Upper lobe of left lung (tissue), 4 donors: ENCODE data around the gene NSD2.

Experiments used
- EP300 ChIP-seq, 4 donors: sonication (generic); formaldehyde crosslinking; IDR thresholded peaks; one replicate each; pipeline ENCODE4 v1.5.1; 2017; ENCODE audit warnings: antibody characterized with exemption in 4 of 4, control low read depth in 2 of 4
- TF ChIP-seq, protein P1 (sequence below), 6 experiments: fragments of 450-650 bp in 4 of 6; fragments of 200-600 bp in 2 of 6; sonication (generic) in 2 of 6; IDR thresholded peaks; one replicate each; pipeline ENCODE4 v1.5.1; 2016 to 2019; ENCODE audit warnings: antibody characterized with exemption in 6 of 6

DNA sequence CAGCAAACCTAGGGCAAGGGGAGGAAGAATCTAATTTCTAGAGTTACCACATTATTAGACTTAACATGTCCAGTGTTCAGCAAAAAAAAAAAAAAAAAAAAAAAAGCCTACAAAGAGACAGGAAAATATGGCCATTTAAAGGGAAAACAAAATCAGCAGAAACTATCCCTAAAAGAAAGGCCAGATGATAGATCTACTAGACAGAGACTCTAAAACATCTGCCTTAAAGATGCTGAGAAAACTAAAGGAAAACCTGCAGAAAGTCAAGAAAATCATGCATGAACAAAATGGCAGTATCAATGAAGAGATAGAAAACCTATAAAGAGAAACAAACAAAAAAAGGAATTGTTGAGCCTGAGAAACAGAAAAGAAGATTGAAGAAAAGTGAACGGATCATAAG is 93.8 kb downstream of the NSD2 start:
- TF ChIP-seq, protein P1, sequence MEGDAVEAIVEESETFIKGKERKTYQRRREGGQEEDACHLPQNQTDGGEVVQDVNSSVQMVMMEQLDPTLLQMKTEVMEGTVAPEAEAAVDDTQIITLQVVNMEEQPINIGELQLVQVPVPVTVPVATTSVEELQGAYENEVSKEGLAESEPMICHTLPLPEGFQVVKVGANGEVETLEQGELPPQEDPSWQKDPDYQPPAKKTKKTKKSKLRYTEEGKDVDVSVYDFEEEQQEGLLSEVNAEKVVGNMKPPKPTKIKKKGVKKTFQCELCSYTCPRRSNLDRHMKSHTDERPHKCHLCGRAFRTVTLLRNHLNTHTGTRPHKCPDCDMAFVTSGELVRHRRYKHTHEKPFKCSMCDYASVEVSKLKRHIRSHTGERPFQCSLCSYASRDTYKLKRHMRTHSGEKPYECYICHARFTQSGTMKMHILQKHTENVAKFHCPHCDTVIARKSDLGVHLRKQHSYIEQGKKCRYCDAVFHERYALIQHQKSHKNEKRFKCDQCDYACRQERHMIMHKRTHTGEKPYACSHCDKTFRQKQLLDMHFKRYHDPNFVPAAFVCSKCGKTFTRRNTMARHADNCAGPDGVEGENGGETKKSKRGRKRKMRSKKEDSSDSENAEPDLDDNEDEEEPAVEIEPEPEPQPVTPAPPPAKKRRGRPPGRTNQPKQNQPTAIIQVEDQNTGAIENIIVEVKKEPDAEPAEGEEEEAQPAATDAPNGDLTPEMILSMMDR (IDR thresholded peaks at IDR 0.05) = no peak
- TF ChIP-seq EP300 (IDR thresholded peaks at IDR 0.05) = no peak
